IPS DF 6.9 (cell line): Measurements from ENCODE around the gene OR8I2.
"Not testable (repeated sequence)": the region's sequence is repeated elsewhere in the genome, so short reads cannot be mapped to it uniquely, and the experiment has no call there.

Experiments
- DNase-seq: peaks from one replicate; pipeline ENCODE4 v3.0.0-alpha.2; 2013; ENCODE audit warnings: low read depth, low spot score
- H3K27ac ChIP-seq: one replicate; pipeline ENCODE4 v1.5.1; 2013; ENCODE audit warnings: low read length, control low read depth
- H3K27me3 ChIP-seq: 2 replicates; pipeline ENCODE4 v1.6.1; 2013; ENCODE audit warnings: mild to moderate bottlenecking, low read length; ENCODE audit not compliant: control insufficient read depth, insufficient read depth
- H3K36me3 ChIP-seq: 2 replicates; pipeline ENCODE4 v1.6.1; 2013; ENCODE audit warnings: low read length; ENCODE audit not compliant: control insufficient read depth, insufficient read depth
- H3K4me1 ChIP-seq: 2 replicates; pipeline ENCODE4 v1.6.1; 2013; ENCODE audit warnings: low read length; ENCODE audit not compliant: control insufficient read depth, insufficient read depth
- H3K4me3 ChIP-seq: 2 replicates; pipeline ENCODE4 v1.5.1; 2013; ENCODE audit warnings: mild to moderate bottlenecking, low read length
- H3K9me3 ChIP-seq: 2 replicates; pipeline ENCODE4 v1.6.1; 2013; ENCODE audit warnings: low read length, inconsistent platforms; ENCODE audit not compliant: control insufficient read depth, insufficient read depth
- WGBS: extraction: QIAGEN DNeasy Blood & Tissue Kit; methylation state at CpG from one replicate; pipeline ENCODE4 v1.1.7; 2013; ENCODE audit warnings: mixed read lengths, missing lambda C conversion rate; ENCODE audit not compliant: insufficient read length, insufficient coverage; 5-methylcytosine and 5-hydroxymethylcytosine counted together

The OR8I2 gene

DNA sequence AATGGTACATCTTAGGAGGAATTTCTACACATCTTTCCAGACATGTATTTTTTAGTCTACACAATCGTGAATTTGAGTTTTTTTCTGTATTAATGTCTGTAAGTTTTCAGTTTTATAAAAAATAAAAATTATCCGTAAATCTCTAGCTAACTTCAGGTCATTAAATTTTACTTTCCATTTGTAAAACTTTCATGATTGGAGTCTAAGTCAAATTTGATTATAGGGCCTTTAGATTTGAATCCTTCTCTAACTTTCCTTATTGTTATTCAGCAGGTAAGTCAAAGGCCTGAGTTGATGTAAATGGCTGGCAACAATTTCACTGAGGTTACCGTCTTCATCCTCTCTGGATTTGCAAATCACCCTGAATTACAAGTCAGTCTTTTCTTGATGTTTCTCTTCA, at the start of gene OR8I2:
OR8I2 (plus strand) TSS at position 301 of the 400 bp plus-strand sequence; CDS start at position 301, 0 bp downstream.
- WGBS: no CpG with 5 or more reads among the region's 3 CpGs

DNA sequence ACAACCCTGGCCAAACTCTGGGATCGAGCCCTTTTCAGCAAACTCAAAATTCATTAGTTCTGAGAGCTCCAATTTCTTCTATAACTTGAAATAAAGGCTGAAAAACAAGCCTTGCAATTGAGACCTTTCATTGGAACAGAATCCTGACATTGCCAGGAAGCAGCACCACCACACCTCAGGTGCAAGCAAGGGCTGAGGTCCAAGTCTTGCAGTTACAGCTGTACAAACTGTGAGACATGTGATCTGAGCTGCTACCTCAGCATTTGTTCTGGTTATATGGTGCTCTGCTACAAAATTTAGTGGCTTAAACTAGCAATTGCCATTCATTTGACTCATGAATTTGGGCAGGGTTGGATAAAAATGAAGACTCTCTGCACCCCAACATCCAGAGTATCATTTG, 47.6 kb upstream of the OR8I2 start:
- no peak overlapping the region for H3K4me3 ChIP-seq
- no CpG with 5 or more reads among the region's 1 CpG for WGBS
- H3K4me1 ChIP-seq: no peaks in the 10 kb centered on the region
- no peak for DNase-seq
- no peaks in the 10 kb centered on the region for H3K9me3 ChIP-seq
- H3K27me3 ChIP-seq: no peaks in the 10 kb centered on the region
- no peak overlapping the region for H3K27ac ChIP-seq
- H3K36me3 ChIP-seq: no peaks in the 10 kb centered on the region

More for the DNA sequence above, at the start of gene OR8I2:
- no peaks in the 10 kb centered on the region for H3K36me3 ChIP-seq
- no peak for DNase-seq
- H3K4me1 ChIP-seq: no peaks in the 10 kb centered on the region
- H3K9me3 ChIP-seq: no peaks in the 10 kb centered on the region
- H3K27me3 ChIP-seq: no peaks in the 10 kb centered on the region
- H3K4me3 ChIP-seq: no peak within 1 kb of the TSS
- H3K27ac ChIP-seq: no peak within 1 kb of the TSS

DNA sequence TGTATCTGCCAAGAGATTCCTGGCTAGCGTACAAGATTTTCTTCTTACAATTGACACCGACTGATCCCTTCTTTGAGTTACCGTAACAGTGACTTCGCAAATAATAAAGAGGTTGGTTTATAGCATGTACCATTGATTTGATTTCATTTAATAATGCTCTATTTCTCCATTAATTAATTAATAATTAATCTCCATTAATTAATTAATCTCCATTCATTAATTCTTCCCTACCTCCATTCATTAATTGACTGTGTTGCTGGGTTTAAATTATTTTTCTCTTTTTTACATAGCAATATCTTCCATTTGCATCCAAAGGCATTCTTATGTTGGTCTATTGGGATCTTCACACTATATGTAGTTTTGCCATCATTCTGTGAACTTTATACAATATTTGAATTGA, 44.6 kb upstream of the OR8I2 start:
- Histone ChIP-seq H3K4me3 (no peak overlapping the region), H3K36me3 (no peaks in the 10 kb centered on the region), H3K4me1 (no peaks in the 10 kb centered on the region), H3K27me3 (no peaks in the 10 kb centered on the region), H3K27ac (no peak overlapping the region), H3K9me3 (no peaks in the 10 kb centered on the region)
- no peak for DNase-seq
- no CpG with 5 or more reads among the region's 4 CpGs for WGBS

DNA sequence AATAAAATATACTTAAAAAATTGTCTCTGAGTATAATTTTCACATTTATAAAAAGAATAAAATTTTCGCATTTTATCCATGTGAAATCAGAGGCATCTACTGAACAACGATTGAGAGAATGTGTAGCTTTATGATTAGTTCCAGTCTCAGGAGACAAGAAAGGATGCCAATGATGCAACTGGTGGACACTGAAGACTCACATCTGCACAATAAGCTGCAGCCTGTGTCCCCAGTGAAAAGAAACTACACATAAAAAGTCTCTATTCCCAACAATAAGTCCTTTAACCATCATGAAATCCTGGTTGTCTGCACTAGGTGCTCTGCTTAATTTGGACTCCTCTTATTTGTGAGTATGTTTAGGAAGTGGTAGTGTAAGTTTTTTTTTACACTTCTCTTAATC, 43.6 kb upstream of the OR8I2 start:
- WGBS: no CpG with 5 or more reads among the region's 2 CpGs
- Histone ChIP-seq H3K9me3 (no peaks in the 10 kb centered on the region), H3K27me3 (no peaks in the 10 kb centered on the region), H3K4me3 (no peak overlapping the region), H3K4me1 (no peaks in the 10 kb centered on the region), H3K27ac (no peak overlapping the region), H3K36me3 (no peaks in the 10 kb centered on the region)
- DNase-seq: no peak

DNA sequence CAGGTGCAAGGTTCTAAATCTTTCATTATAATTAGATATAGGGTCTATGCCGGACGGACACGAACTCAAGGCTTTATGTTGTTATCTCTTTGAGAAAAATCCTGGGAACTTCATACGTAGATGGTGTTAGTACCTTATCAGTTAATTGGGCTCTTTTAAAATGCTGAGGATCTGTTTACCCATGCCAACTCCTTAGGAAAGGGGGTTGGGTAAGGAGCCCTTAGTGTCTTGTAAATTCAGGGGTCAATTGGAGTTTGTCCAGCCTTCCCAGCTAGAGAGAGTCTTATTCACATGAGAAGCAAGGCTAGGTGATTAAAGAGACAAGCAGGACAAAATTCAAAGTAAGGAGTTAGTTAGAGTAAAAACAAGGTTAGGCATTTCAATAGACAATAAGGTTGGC, 36.7 kb upstream of the OR8I2 start:
- H3K27ac ChIP-seq, H3K9me3 ChIP-seq, H3K4me3 ChIP-seq, DNase-seq, H3K27me3 ChIP-seq, H3K4me1 ChIP-seq, H3K36me3 ChIP-seq: not testable (repeated sequence)
- no CpG with 5 or more reads among the region's 4 CpGs for WGBS

DNA sequence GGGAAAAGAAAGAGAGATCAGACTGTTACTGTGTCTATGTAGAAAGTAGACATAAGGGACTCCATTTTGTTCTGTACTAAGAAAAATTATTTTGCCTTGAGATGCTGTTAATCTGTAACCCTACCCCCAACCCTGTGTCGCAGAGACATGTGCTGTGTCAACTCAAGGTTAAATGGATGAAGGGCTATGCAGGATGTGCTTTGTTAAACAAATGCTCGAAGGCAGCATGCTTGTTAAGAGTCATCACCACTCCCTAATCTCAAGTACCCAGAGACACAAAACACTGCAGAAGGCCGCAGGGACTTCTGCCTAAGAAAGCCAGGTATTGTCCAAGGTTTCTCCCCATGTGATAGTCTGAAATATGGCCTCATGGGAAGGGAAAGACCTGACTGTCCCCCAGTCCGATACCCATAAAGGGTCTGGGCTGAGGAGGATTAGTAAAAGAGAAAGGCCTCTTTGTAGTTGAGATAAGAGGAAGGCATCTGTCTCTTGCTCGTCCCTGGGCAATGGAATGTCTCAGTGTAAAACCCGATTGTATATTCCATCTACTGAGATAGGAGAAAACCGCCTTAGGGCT, 35.4 kb upstream of the OR8I2 start:
- no CpG with 5 or more reads among the region's 7 CpGs for WGBS
- not testable (repeated sequence) for H3K27me3 ChIP-seq, H3K4me1 ChIP-seq, H3K4me3 ChIP-seq, H3K36me3 ChIP-seq, H3K9me3 ChIP-seq, H3K27ac ChIP-seq
- peak; percentile 20 for DNase-seq

DNA sequence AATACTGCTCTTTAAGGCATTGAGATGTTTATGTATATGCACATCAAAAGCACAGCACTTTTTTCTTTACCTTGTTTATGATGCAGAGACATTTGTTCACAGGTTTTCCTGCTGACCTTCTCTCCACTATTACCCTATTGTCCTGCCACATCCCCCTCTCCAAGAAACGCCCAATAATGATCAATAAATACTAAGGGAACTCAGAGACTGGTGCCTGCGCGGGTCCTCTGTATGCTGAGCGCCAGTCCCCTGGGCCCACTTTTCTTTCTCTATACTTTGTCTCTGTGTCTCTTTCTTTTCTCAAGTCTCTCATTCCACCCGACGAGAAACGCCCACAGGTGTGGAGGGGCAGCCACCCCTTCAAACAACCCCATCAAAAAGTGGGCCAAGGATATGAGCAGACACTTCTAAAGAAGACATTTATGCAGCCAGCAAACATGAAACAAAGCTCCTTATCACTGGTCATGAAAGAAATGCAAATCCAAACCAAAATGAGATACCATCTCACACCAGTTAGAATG, 34.8 kb upstream of the OR8I2 start:
- H3K36me3 ChIP-seq, H3K27me3 ChIP-seq, DNase-seq, H3K4me3 ChIP-seq, H3K27ac ChIP-seq, H3K4me1 ChIP-seq, H3K9me3 ChIP-seq: not testable (repeated sequence)
- no CpG with 5 or more reads among the region's 7 CpGs for WGBS

DNA sequence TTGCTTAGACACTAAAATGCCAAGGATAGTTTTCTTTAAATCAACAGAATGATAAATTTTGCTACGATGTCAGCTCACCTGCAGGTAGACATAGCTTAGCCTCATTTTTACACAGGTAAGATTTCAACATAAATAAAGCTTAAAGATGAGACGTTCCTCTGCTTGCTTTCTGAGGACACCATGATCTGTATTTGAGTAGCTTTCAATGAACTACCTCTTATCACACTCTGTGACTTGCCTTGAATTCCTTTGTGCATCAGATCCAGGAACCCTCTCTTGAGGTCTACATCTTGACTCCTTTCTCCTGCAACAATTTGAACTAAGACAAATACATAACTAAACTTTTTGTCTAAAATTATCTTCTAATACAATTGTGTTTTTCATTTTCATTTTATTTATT, 26.1 kb upstream of the OR8I2 start:
- H3K27ac ChIP-seq: no peak overlapping the region
- no peaks in the 10 kb centered on the region for H3K36me3 ChIP-seq
- H3K4me1 ChIP-seq: no peaks in the 10 kb centered on the region
- DNase-seq: no peak
- no peaks in the 10 kb centered on the region for H3K9me3 ChIP-seq
- WGBS: no CpG with 5 or more reads among the region's 2 CpGs
- H3K27me3 ChIP-seq: no peaks in the 10 kb centered on the region
- no peak overlapping the region for H3K4me3 ChIP-seq

DNA sequence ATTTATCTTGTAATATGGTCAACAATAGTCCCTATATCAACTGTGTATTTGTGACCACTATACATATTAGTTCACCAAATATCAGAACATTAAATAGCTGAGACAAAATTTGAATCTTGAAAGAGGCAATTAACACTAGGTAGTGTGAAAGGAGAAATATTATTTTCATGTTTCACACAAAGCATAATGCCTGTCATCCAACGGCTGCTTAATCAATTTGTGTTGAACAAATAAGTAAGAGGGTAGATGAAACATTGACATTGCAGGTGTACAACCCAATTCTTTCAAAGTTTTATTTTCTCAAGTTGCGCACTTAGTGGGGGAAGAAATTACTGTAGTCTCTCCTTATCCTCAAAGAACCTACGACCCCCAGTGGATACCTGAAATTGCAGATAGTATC, 3.4 kb upstream of the OR8I2 start:
- Histone ChIP-seq H3K27me3 (no peaks in the 10 kb centered on the region), H3K27ac (no peak overlapping the region), H3K4me1 (no peaks in the 10 kb centered on the region), H3K36me3 (no peaks in the 10 kb centered on the region), H3K4me3 (no peak overlapping the region), H3K9me3 (no peaks in the 10 kb centered on the region)
- WGBS: no CpG with 5 or more reads among the region's 3 CpGs
- DNase-seq: no peak

DNA sequence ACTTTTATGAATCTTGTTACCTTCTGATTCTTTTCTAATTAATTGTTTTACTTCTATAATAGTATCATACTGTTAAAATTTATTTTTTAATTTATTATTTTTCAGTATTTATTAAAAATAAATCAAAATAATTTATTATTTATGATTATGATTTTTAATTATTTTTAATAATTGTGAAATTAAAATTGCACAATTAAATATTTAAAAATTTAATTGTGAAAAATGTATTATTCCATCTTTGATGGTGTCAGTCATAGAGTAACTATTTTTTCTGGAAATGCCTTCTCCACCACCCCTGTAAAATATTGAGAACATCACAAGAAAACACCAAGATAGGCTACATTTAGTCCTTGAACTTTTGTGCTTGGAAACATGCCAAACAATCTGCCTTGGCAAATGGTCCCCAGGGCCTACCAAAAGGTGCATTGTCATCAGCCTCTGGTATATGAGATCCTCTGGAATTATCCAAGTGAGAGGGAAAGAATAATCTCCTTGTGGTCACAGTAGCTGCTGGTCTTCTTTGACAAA, 10.2 kb downstream of the OR8I2 start, which contains the start of gene OR8H2:
OR8H2 (plus strand) TSS at position 478 of the 528 bp plus-strand sequence. CDS start 1,356 bp downstream, outside the sequence.
- H3K4me3 ChIP-seq: no peak within 1 kb of the TSS
- no peaks in the 10 kb centered on the region for H3K4me1 ChIP-seq
- no peaks in the 10 kb centered on the region for H3K9me3 ChIP-seq
- H3K36me3 ChIP-seq: no peaks in the 10 kb centered on the region
- no peak within 1 kb of the TSS for H3K27ac ChIP-seq
- no peaks in the 10 kb centered on the region for H3K27me3 ChIP-seq
- DNase-seq: no peak

DNA sequence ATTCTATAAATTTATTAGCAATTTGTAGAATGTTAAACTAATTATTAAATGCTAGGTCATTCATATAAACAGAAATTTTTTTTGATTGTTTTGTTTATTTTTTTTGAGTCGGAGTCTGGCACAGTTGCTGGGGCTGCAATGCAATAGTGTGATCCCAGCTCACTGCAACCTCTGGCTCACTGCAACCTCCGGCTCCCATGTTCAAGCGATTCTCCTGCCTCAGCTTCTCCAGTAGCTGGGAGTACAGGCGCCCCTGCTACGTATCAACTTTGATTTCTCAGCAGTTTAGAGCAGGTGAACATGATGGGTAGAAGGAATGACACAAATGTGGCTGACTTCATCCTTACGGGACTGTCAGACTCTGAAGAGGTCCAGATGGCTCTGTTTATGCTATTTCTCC, 29.0 kb downstream of the OR8I2 start, which contains the start of gene OR8H3:
OR8H3 (plus strand) TSS at position 301 of the 400 bp plus-strand sequence; CDS start at position 301, 0 bp downstream.
- no peak within 1 kb of the TSS for H3K27ac ChIP-seq

More for the DNA sequence above, 29.0 kb downstream of the OR8I2 start, which contains the start of gene OR8H3:
- Histone ChIP-seq H3K36me3 (no peaks in the 10 kb centered on the region), H3K27me3 (no peaks in the 10 kb centered on the region), H3K9me3 (no peaks in the 10 kb centered on the region), H3K4me3 (no peak within 1 kb of the TSS), H3K4me1 (no peaks in the 10 kb centered on the region)
- no peak for DNase-seq
- WGBS: no CpG with 5 or more reads among the region's 6 CpGs
